CD4-positive, alpha-beta T cell treated with Interleukin-12 subunit alpha and Interleukin-12 subunit beta, for 1 hour (primary cell): ENCODE results near the gene SLC6A4.
"Not testable (repeated sequence)": the region's sequence is repeated elsewhere in the genome, so short reads cannot be mapped to it uniquely, and the experiment has no call there.

Experiments used
- DNase-seq: peaks from one replicate; pipeline ENCODE4 v3.0.0-alpha.2; 2020

The SLC6A4 gene

DNA sequence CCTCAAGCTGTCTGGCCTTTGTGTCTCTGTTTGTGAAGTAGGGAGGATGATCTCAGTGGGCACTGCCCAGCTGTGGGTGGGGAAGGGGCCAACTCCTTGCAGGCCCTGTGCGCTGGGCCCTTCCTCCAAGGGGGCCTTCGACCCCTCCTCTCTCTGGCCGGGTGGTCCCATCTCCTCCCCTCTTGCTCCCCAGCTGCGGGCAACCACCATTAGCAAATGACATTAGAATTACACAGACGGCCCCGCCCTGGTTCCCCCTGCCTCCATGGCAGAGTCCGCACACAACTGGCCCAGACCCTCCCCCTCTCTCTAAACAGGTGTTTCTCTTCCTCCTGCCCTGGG, 2.5 kb upstream of the SLC6A4 start:
- DNase-seq = no peak

GRCh38 chr17:30237296-30238002, 2.0 kb upstream of the SLC6A4 start:
- DNase-seq = no peak

- DNase-seq = no peak
Measured at GRCh38 chr17:30236766-30237165, 1.3 kb upstream of the SLC6A4 start.

- no peak for DNase-seq
Measured at GRCh38 chr17:30236297-30236624, 764 bp upstream of the SLC6A4 start.

DNA sequence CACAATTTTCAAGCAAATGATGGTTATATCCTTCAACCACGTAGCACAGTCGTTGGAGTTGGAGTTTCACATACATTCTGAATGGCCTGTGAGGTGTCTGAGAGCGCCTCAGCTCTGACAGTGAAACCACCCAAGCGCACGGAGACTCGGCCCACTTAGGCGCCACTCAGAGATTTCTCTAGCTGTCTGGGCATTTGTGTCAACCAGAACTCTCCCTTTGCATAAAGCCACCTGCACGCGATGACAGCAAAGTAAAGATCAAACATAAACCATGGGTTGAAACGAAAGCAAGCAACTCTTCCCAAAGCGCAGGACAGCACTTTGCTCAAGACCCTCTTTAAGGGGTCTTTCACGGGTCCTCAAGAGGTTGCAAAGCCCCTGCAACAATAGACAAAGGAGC, 533 bp downstream of the SLC6A4 start:
- DNase-seq = no peak

DNA sequence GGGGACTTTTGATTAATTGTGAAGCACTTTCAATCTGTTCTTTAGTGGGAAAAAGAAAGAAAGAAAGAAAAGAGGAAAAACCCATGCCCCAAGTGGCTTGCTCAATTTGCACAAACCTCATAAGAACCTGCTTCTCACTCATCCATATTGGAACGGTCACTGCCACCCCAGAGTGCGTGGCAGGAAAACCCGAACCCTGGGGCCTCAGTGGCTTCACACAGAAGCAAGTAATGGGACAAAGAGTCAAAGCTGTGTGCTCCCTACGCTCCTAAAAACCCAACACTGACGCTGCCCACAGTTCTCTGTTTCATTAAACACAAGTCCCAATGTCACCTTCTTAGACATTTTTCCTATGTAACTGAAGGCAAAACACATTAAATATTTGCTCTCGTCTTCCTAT, 1.2 kb downstream of the SLC6A4 start:
- DNase-seq = no peak

DNA sequence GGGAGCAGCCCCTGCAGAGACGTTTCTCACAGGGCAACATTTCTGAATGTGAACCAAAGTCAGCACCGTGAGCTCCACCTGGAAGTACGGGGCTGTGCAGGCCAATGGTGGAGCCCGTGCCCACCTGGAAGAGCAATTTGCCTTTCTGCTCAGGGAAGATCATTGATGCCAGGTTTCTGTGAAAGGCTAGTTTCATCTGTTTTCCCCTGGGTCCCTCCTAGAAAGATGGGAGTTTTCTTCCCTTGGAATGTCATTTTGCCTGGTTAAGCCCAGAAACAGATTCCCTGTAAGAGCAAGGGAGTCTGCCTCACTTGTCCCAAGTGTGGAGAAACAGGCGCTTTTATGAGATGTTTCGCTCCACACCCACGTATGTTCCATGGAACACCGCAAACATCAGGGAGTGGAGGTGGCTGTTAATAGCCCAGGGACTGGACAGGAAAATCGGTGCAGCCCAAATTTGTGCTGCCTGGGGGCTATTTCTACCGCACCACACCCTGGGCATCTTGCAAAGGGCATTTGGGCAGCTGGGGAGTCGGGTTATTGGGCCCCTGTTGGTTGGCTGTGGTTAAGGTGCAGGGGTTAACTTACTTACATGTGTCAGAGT, 2.6 kb downstream of the SLC6A4 start:
- no peak for DNase-seq

GRCh38 chr17:30232015-30232823, 3.3 kb downstream of the SLC6A4 start:
- DNase-seq = no peak

DNA sequence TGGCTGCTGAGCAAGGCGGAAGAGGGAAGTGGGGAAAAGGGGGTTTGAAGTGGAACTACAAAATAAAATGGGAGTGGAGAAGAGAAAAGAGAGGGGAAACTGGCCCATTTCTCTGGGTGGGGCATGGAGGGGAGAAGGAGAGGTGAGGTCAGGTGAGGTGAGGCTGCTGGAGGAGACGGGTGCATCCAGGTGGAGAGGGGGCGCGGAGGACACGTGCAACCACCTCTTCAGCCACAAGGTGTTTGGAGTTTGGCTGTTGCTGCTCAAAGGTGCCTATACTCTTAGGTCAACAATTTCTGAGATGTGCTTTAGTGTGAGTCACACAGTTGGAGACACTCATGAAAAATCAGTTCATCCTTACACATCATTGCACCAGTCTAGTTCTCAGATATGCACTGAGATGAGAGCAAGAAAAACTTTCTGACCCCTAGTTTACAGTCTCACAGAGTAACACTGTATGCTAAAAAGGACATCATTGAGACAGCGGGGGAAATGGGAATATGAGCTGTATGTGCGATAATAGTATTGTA, 4.8 kb downstream of the SLC6A4 start:
- no peak for DNase-seq

- not testable (repeated sequence) for DNase-seq
Measured at GRCh38 chr17:30230009-30230408, 5.5 kb downstream of the SLC6A4 start.

DNA sequence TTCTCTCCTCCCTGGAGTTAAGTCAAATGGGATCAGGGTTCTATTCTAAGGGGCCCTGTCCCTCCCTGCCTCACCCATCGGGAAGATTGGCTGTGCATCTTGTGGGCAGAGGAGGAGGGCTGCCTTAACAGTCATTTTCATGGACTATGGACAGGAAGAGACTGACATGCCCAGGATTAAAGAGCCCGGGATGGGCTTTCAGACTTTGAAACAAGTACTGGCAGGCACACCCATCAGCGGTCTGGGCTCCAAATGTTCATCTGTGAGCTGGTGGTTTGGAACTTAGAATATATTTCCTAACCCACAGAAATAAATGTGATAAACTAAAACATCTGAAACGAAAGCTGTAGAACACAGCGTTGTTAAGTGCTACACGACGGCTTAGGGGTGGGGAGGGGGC, 6.5 kb downstream of the SLC6A4 start:
- no peak for DNase-seq

DNA sequence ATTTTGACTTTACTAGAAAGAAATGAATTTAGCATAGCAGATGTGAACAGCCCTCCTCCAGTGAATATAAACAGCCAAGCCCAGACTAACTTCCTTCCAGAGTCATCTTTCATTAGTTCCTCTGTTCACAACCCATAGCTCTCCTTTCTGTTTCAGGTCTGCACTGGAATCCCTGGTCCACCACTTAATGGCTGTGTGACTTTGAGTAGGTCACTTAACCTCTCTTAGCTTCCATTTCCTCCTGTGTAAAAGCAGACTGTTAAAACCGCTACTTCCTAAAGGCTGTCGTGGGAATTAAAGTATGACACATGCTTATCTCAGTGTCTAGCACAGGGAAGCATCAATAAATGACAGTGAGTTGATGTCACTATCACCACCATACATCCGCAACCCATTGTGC, 7.5 kb downstream of the SLC6A4 start:
- no peak for DNase-seq

DNA sequence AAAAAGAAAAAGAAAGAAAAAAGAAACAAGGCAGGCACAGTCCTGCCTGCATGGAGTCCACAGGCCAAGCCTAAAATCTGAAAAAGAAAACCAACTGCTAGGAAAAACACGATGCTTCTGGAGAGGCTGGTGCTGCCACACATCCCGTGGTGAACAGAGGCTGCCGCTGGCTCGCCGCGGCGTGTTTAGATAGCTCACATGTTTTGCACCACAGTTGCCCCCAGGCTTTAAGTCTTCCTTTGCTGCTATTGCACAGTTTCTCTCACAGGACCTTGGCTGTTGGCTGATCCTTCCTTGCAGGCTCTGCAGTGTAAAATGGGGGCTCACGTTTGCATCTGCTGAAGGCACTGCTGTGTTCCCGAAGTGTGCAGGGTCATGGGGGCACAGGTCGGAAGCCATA, 8.6 kb downstream of the SLC6A4 start:
- DNase-seq = no peak

- DNase-seq = no peak
Measured at GRCh38 chr17:30225919-30226553, 9.5 kb downstream of the SLC6A4 start.

GRCh38 chr17:30225112-30225511, 10.4 kb downstream of the SLC6A4 start:
- no peak for DNase-seq

GRCh38 chr17:30224419-30224960, 11.0 kb downstream of the SLC6A4 start:
- DNase-seq = no peak

- DNase-seq = no peak
Measured at GRCh38 chr17:30222721-30223175, 12.7 kb downstream of the SLC6A4 start.

GRCh38 chr17:30222251-30222650, 13.2 kb downstream of the SLC6A4 start:
- no peak for DNase-seq

- DNase-seq = no peak
Measured at GRCh38 chr17:30221346-30221745, 14.2 kb downstream of the SLC6A4 start.

DNA sequence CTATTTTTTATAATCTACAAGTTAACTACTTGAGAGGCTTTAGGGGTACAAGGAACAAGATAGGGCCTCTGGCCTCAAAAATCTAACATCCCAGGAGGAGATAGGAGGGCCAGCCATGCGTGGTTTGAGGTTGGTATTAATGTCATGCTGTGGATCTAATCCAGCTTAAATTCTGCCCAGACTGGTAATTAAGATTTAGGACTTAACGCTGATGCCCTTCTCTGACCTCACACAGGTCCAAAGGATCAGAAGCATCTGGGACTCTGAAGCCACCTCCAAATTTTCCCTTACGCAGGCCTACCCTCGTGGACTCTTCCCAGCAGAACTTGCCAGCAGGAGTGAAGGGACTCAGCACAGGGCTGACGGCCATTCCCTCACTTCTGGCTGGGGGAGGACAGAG, 15.1 kb downstream of the SLC6A4 start:
- no peak for DNase-seq

- no peak for DNase-seq
Measured at GRCh38 chr17:30219833-30220232, 15.7 kb downstream of the SLC6A4 start.

- DNase-seq = no peak
Measured at GRCh38 chr17:30219315-30219714, 16.2 kb downstream of the SLC6A4 start.

DNA sequence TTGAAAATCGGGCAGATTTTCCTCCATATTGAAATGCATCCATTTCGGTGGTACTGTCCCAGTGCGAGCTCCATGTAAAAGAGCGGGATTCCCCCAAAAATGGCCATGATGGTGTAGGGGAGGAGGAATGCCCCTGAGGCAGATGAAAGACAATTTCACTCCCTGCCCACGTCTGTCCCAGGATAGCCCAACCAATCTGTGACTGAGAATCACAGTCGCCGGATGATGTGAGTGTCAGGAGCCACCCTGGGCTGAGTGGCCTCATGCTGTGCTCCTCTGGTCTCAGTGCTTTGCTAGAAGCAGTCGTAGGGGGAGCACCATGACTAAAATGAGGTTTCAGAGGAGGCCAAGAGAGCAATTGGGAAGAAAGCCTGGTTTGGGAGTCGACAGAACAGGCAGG, 16.7 kb downstream of the SLC6A4 start:
- no peak for DNase-seq
